Right atrium auricular region (tissue), 2 donors: Measurements from ENCODE around the gene ART5. TPM values are rescaled to one million over a fixed set of nuclear protein-coding genes. Genes with fewer than 3 reads are reported as not detected.

Experiments used
- DNase-seq: peaks from one replicate; pipeline ENCODE4 v3.0.0-alpha.2; 2019; ENCODE audit warnings: low spot score
- H3K27ac ChIP-seq, 2 donors: fragments of 200-600 bp; sonication (generic); 1 replicate in 1 of 2; 2 replicates in 1 of 2; pipeline ENCODE4 v1.5.1; 2016 to 2019
- H3K27me3 ChIP-seq, 2 donors: fragments of 200-600 bp; sonication (generic); one replicate each; pipeline versions ENCODE4 v1.5.1 to v1.6.0; 2017 to 2019
- H3K36me3 ChIP-seq: fragments of 200-600 bp; sonication (generic); one replicate; pipeline ENCODE4 v1.5.1; 2016
- H3K4me1 ChIP-seq, 2 donors: fragments of 200-600 bp; sonication (generic); one replicate each; pipeline versions ENCODE4 v1.5.1 to v1.6.0; 2017 to 2019
- H3K4me3 ChIP-seq, 2 donors: fragments of 200-600 bp; sonication (generic); 1 replicate in 1 of 2; 2 replicates in 1 of 2; pipeline ENCODE4 v1.5.1; 2017 to 2019; ENCODE audit warnings: mild to moderate bottlenecking in 1 of 2, moderate library complexity in 1 of 2
- H3K9me3 ChIP-seq, 2 donors: fragments of 200-600 bp; sonication (generic); one replicate each; pipeline ENCODE4 v1.5.1; 2019
- CTCF ChIP-seq, 2 donors: fragments of 200-600 bp; sonication (generic); IDR thresholded peaks; one replicate each; pipeline ENCODE4 v1.5.1; 2019; ENCODE audit warnings: antibody characterized with exemption in 2 of 2
- total RNA-seq, 2 donors: library from RNA; depleted of rRNA; stranded (reverse); fragments of >200 nt; gene quantifications; one replicate each; pipeline ENCODE4 v1.1.0, GENCODE V29; 2016

Gene ART5
- 1 to 10 TPM in 1 of 2 donors, under 1 TPM in 1; 0.86 to 1.1 TPM for total RNA-seq

GRCh38 chr11:3641701-3642070, at the start of gene ART5:
ART5 (minus strand) TSS chr11:3641992; CDS start chr11:3641862, 130 bp downstream.
- Histone ChIP-seq H3K27me3 (no peaks in the 10 kb centered on the region), H3K36me3 (no peaks in the 10 kb centered on the region), H3K27ac (peak within 1 kb of the TSS; percentile 76 to 79), H3K9me3 (no peaks in the 10 kb centered on the region), H3K4me3 (peak within 1 kb of the TSS; percentile 48 to 64), H3K4me1 (peaks cover 0 to 25% of the 10 kb centered on the region in 2 donors)
- DNase-seq = no peak
- TF ChIP-seq CTCF (IDR thresholded peaks at IDR 0.05) = no peak

GRCh38 chr11:3686751-3687150, 45.0 kb upstream of the ART5 start:
- no peak overlapping the region for H3K27ac ChIP-seq
- H3K9me3 ChIP-seq = no peaks in the 10 kb centered on the region
- H3K4me1 ChIP-seq = peaks cover 0 to 11% of the 10 kb centered on the region in 2 donors
- TF ChIP-seq CTCF (IDR thresholded peaks at IDR 0.05) = no peak
- no peak for DNase-seq
- H3K4me3 ChIP-seq = no peak overlapping the region
- no peaks in the 10 kb centered on the region for H3K27me3 ChIP-seq
- H3K36me3 ChIP-seq = peaks cover 91% of the 10 kb centered on the region

DNA sequence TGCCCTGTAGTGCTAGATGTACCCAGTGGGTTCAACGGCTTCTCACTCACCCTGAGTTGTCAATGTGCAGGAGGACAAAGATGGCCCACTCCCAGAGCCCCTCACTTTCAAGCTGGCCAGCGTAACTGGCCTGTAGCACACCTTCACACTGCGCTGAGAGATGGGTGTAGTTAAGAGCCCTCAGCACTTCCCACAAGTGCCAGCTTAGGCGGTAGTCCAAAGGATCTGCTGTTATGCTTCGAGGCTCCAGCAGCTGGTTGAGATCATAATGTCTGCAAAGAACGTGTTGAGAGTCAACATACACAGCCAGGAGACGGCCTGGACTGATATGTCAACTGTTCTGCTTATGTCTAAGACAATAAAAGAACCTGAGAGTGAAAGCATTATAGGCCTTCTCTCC, 44.1 kb upstream of the ART5 start:
- no peak for DNase-seq
- no peaks in the 10 kb centered on the region for H3K9me3 ChIP-seq
- H3K27me3 ChIP-seq = no peaks in the 10 kb centered on the region
- H3K4me3 ChIP-seq = no peak overlapping the region
- peaks cover 91% of the 10 kb centered on the region for H3K36me3 ChIP-seq
- H3K27ac ChIP-seq = no peak overlapping the region
- no peak for TF ChIP-seq CTCF (IDR thresholded peaks at IDR 0.05)
- H3K4me1 ChIP-seq = peaks cover 0 to 11% of the 10 kb centered on the region in 2 donors

GRCh38 chr11:3684819-3685172, 43.0 kb upstream of the ART5 start:
- DNase-seq = no peak

DNA sequence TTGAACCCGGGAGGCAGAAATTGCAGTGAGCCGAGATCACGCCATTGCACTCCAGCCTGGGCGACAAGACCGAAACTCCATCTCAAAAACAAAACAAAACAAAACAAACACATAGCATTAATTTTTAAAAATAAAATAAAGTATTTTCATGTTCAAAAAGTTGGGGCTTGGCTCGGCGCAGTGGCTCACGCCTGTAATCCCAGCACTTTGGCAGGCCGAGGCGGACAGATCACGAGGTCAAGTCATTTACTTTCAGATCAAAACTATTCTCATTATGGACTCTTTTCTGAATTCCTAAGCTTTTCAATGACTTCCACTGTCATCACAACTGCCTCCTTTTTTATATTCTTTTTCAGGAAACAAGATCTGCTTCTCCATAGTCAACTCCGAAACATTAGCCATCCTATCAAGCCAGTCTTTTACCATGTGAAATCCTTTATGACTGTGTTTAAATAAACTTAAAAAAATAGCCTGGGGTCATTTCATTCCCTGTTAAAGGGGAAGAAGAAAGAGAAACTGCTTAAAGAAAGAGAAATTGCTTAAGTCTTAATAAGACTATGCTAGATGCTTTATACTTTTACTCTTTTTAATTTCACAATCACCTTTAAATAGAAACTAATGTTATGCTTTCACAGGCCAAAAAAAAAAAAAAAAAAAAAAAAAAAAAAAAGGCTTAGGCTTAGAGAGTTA, 42.5 kb upstream of the ART5 start:
- TF ChIP-seq CTCF (IDR thresholded peaks at IDR 0.05) = no peak
- peaks cover 91% of the 10 kb centered on the region for H3K36me3 ChIP-seq
- no peaks in the 10 kb centered on the region for H3K9me3 ChIP-seq
- H3K27ac ChIP-seq = no peak overlapping the region
- no peak for DNase-seq
- no peaks in the 10 kb centered on the region for H3K27me3 ChIP-seq
- H3K4me1 ChIP-seq = peaks cover 0 to 11% of the 10 kb centered on the region in 2 donors
- no peak overlapping the region for H3K4me3 ChIP-seq

More at GRCh38 chr11:3684819-3685172, 43.0 kb upstream of the ART5 start:
- Histone ChIP-seq H3K9me3 (no peaks in the 10 kb centered on the region), H3K27ac (no peak overlapping the region), H3K4me3 (no peak overlapping the region), H3K4me1 (peaks cover 0 to 11% of the 10 kb centered on the region in 2 donors), H3K36me3 (peaks cover 91% of the 10 kb centered on the region), H3K27me3 (no peaks in the 10 kb centered on the region)
- no peak for TF ChIP-seq CTCF (IDR thresholded peaks at IDR 0.05)

DNA sequence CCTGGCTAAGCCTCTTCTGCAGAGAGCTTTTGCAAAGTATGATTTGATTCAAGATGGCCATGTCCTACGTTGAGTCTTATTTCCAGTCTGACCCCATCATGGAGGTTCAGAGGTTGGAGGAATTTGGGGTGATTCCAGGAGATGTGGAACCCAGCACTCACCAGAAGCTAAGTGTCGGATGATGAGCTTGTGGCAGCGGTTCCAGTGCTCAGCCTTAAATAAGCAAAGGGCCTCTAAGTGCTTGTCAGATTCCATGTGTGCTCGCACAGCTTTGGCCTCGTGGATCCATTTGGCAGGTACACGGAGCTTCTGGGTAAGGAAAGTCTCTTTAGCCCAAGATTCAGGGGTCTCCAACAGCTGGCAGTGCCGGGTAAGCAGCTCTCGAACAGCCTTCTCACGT, 41.2 kb upstream of the ART5 start:
- Histone ChIP-seq H3K4me3 (no peak overlapping the region), H3K9me3 (no peaks in the 10 kb centered on the region), H3K27ac (peak overlapping the region in 1 of 2 donors; percentile 33), H3K27me3 (no peaks in the 10 kb centered on the region), H3K36me3 (peaks cover 91% of the 10 kb centered on the region), H3K4me1 (peaks cover 0 to 11% of the 10 kb centered on the region in 2 donors)
- no peak for DNase-seq
- no peak for TF ChIP-seq CTCF (IDR thresholded peaks at IDR 0.05)
